ENCODE data around the gene NRIP1. TPM values are rescaled to one million over a fixed set of nuclear protein-coding genes. Genes with fewer than 3 reads are reported as not detected.
"Not testable (repeated sequence)": the region's sequence is repeated elsewhere in the genome, so short reads cannot be mapped to it uniquely, and the experiment has no call there.

Gene NRIP1
- polyA plus RNA-seq, 12 donors: 28.1 to 76.8 (median 52.7) TPM; not detected in 1

GRCh38 chr21:15042531-15042930 is 22.3 kb downstream of the NRIP1 start:
- DNase-seq: no peak

- DNase-seq: no peak
Measured at GRCh38 chr21:15039607-15040299, 25.0 kb downstream of the NRIP1 start.

GRCh38 chr21:15037900-15038293 is 26.9 kb downstream of the NRIP1 start:
- no peak for DNase-seq

- DNase-seq: no peak
Measured at GRCh38 chr21:15037095-15037899, 27.5 kb downstream of the NRIP1 start.

- no peak for DNase-seq
Measured at GRCh38 chr21:15036189-15036588, 28.6 kb downstream of the NRIP1 start.

GRCh38 chr21:15034126-15034853 is 30.5 kb downstream of the NRIP1 start:
- DNase-seq: no peak

GRCh38 chr21:15031790-15032357 is 32.9 kb downstream of the NRIP1 start:
- no peak for DNase-seq

GRCh38 chr21:15031362-15031761 is 33.4 kb downstream of the NRIP1 start:
- DNase-seq: not testable (repeated sequence)

GRCh38 chr21:15030861-15031260 is 33.9 kb downstream of the NRIP1 start:
- not testable (repeated sequence) for DNase-seq

GRCh38 chr21:15029077-15029476 is 35.7 kb downstream of the NRIP1 start:
- no peak for DNase-seq

- DNase-seq: no peak
Measured at GRCh38 chr21:15028186-15028585, 36.6 kb downstream of the NRIP1 start.

- DNase-seq: no peak
Measured at GRCh38 chr21:15027056-15027455, 37.7 kb downstream of the NRIP1 start.

GRCh38 chr21:15026370-15026769 is 38.4 kb downstream of the NRIP1 start:
- no peak for DNase-seq

- DNase-seq: no peak
Measured at GRCh38 chr21:15023776-15024175, 41.0 kb downstream of the NRIP1 start.

- no peak for DNase-seq
Measured at GRCh38 chr21:15022608-15023261, 42.1 kb downstream of the NRIP1 start.

GRCh38 chr21:15020797-15021196 is 44.0 kb downstream of the NRIP1 start:
- DNase-seq: no peak

GRCh38 chr21:15018382-15018781 is 46.4 kb downstream of the NRIP1 start:
- DNase-seq: no peak

GRCh38 chr21:15015622-15016471 is 49.0 kb downstream of the NRIP1 start:
- no peak for DNase-seq

- no peak for DNase-seq
Measured at GRCh38 chr21:15014221-15014620, 50.6 kb downstream of the NRIP1 start.

- DNase-seq: no peak
Measured at GRCh38 chr21:15011967-15012366, 52.8 kb downstream of the NRIP1 start.

- no peak for DNase-seq
Measured at GRCh38 chr21:15010645-15011044, 54.2 kb downstream of the NRIP1 start.

Measured in muscle of arm (tissue), 12 donors.